C4-2B (cell line): ENCODE results near the gene OSM.

ENCODE experiments used
- ZFX ChIP-seq: fragments of 450-650 bp; IDR thresholded peaks from 2 replicates; pipeline ENCODE4 v1.6.1; 2017
- TF ChIP-seq, protein P1 (sequence below): fragments of 450-650 bp; conservative IDR thresholded peaks from 2 replicates; pipeline ENCODE4 v1.5.1; 2017; ENCODE audit warnings: mild to moderate bottlenecking

- TF ChIP-seq, protein P1, sequence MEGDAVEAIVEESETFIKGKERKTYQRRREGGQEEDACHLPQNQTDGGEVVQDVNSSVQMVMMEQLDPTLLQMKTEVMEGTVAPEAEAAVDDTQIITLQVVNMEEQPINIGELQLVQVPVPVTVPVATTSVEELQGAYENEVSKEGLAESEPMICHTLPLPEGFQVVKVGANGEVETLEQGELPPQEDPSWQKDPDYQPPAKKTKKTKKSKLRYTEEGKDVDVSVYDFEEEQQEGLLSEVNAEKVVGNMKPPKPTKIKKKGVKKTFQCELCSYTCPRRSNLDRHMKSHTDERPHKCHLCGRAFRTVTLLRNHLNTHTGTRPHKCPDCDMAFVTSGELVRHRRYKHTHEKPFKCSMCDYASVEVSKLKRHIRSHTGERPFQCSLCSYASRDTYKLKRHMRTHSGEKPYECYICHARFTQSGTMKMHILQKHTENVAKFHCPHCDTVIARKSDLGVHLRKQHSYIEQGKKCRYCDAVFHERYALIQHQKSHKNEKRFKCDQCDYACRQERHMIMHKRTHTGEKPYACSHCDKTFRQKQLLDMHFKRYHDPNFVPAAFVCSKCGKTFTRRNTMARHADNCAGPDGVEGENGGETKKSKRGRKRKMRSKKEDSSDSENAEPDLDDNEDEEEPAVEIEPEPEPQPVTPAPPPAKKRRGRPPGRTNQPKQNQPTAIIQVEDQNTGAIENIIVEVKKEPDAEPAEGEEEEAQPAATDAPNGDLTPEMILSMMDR: no peak
- no peak for TF ChIP-seq ZFX
Measured at GRCh38 chr22:30297276-30297990, 30.8 kb upstream of the OSM start.
